Measurements from ENCODE around the gene ADAMTS9. TPM values are rescaled to one million over a fixed set of nuclear protein-coding genes. Genes with fewer than 3 reads are reported as not detected.

The ADAMTS9 gene
- total and polyA plus RNA-seq, 10 of the 15 experiments (the other 5 are each of a cell fraction or from before 2014, with no cell fraction given): 0.08 TPM; not detected in 9

- Histone ChIP-seq H3K79me2 (ENCODE audit: control insufficient read depth, insufficient read depth, low read length) (no peaks in the 10 kb centered on the region), H3K4me1 (ENCODE audit: control insufficient read depth, insufficient read depth, low read length) (no peaks in the 10 kb centered on the region), H3K36me3 (ENCODE audit: control insufficient read depth in 2 of 2, insufficient read depth in 2 of 2, low read length in 1 of 2) (no peaks in the 10 kb centered on the region), H3K27ac (ENCODE audit: control insufficient read depth, insufficient read depth) (no peak overlapping the region), H2AFZ (ENCODE audit: control insufficient read depth, low read depth, low read length) (no peak overlapping the region), H3K4me3 (no peak overlapping the region), H3K9me3 (replicated peaks; ENCODE audit: control insufficient read depth, insufficient read depth, low read length) (no peaks in the 10 kb centered on the region), H3K4me2 (ENCODE audit: control insufficient read depth, insufficient read depth) (no peak overlapping the region), H4K20me1 (ENCODE audit: control insufficient read depth, insufficient read depth) (no peaks in the 10 kb centered on the region), H3K27me3 (replicated peaks in 1 of 2; ENCODE audit: control insufficient read depth in 2 of 2, insufficient read depth in 2 of 2, low read length in 1 of 2) (no peaks in the 10 kb centered on the region), H3K9ac (ENCODE audit: control insufficient read depth, insufficient read depth, low read length) (no peak overlapping the region)
- 29% methylated on average over 10 of the region's 10 CpGs for WGBS (ENCODE audit: insufficient coverage, insufficient replicate concordance, low lambda C conversion rate, missing lambda C conversion rate)
- TF ChIP-seq SKIL (IDR thresholded peaks at IDR 0.05; ENCODE audit: low read depth, poor library complexity, severe bottlenecking) (no peak), RBBP5 (conservative IDR thresholded peaks at IDR 0.05) (no peak), BACH1 (IDR thresholded peaks at IDR 0.05; ENCODE audit: borderline replicate concordance) (no peak), MTA3 (IDR thresholded peaks at IDR 0.05; ENCODE audit: borderline replicate concordance, low read length) (no peak), MYC (IDR thresholded peaks at IDR 0.05; ENCODE audit: insufficient read depth, insufficient read length, insufficient replicate concordance, low read length, severe bottlenecking) (no peak), ZNF24 (IDR thresholded peaks at IDR 0.05) (no peak)
- TF ChIP-seq, protein P1, sequence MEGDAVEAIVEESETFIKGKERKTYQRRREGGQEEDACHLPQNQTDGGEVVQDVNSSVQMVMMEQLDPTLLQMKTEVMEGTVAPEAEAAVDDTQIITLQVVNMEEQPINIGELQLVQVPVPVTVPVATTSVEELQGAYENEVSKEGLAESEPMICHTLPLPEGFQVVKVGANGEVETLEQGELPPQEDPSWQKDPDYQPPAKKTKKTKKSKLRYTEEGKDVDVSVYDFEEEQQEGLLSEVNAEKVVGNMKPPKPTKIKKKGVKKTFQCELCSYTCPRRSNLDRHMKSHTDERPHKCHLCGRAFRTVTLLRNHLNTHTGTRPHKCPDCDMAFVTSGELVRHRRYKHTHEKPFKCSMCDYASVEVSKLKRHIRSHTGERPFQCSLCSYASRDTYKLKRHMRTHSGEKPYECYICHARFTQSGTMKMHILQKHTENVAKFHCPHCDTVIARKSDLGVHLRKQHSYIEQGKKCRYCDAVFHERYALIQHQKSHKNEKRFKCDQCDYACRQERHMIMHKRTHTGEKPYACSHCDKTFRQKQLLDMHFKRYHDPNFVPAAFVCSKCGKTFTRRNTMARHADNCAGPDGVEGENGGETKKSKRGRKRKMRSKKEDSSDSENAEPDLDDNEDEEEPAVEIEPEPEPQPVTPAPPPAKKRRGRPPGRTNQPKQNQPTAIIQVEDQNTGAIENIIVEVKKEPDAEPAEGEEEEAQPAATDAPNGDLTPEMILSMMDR (IDR thresholded peaks at IDR 0.05 in 2 of 3, conservative IDR thresholded peaks at IDR 0.05 in 1 of 3; ENCODE audit: control insufficient read depth in 2 of 3, extremely low read depth in 1 of 3, insufficient read depth in 1 of 3, low read depth in 3 of 3, low read length in 3 of 3): no peak
- SMC1A ChIA-PET (ENCODE audit: uncharacterized antibody, unreplicated experiment): interaction anchor here (1.2 kb wide), 1 partner anchor 42 kb away, joined by 4 read pairs; no protein-coding TSS in a partner anchor
- BruUV-seq (replicated peaks): no TSS peak
- CTCF ChIA-PET: interaction anchor here (1.0 to 2.1 kb wide), 2 partner anchors 9 to 11 kb away, joined by 5 to 6 read pairs; no protein-coding TSS in a partner anchor
- in situ Hi-C loops (cut with MboI): no loop called here
- FAIRE-seq (no peak), ATAC-seq (no peak), DNase-seq (ENCODE audit: low read depth, low spot score) (no peak)
- RAD21 ChIA-PET (ENCODE audit: unreplicated experiment): no interaction called here
- intact Hi-C loops (cut with micrococcal nuclease; ENCODE audit: unreplicated experiment): no loop called here
- POLR2A ChIA-PET: no interaction called here
Observed at GRCh38 chr3:64576211-64576775, 111.5 kb downstream of the ADAMTS9 start.
